Skin of body (tissue), 2 donors: ENCODE data around the gene OGDHL. TPM values are rescaled to one million over a fixed set of nuclear protein-coding genes. Genes with fewer than 3 reads are reported as not detected.
"Not testable (repeated sequence)": the region's sequence is repeated elsewhere in the genome, so short reads cannot be mapped to it uniquely, and the experiment has no call there.

ENCODE experiments used
- DNase-seq: peaks from one replicate; lab custom pipeline; 2025; lab: John Stamatoyannopoulos, UW
- total RNA-seq: library from RNA; depleted of rRNA; stranded (reverse); fragments of >200 nt; gene quantifications from one replicate; pipeline ENCODE4 v1.2.3, GENCODE V29; 2014

The OGDHL gene
- total RNA-seq, 1 donor from 2014 or later: 0.89 TPM

GRCh38 chr10:49740346-49741107, 21.6 kb downstream of the OGDHL start:
- no peak for DNase-seq

GRCh38 chr10:49739426-49739825, 22.7 kb downstream of the OGDHL start:
- DNase-seq: no peak

- no peak for DNase-seq
Observed at GRCh38 chr10:49738616-49739360, 23.3 kb downstream of the OGDHL start.

- no peak for DNase-seq
Observed at GRCh38 chr10:49737474-49738201, 24.5 kb downstream of the OGDHL start.

- DNase-seq: no peak
Observed at GRCh38 chr10:49736564-49737113, 25.5 kb downstream of the OGDHL start.

DNA sequence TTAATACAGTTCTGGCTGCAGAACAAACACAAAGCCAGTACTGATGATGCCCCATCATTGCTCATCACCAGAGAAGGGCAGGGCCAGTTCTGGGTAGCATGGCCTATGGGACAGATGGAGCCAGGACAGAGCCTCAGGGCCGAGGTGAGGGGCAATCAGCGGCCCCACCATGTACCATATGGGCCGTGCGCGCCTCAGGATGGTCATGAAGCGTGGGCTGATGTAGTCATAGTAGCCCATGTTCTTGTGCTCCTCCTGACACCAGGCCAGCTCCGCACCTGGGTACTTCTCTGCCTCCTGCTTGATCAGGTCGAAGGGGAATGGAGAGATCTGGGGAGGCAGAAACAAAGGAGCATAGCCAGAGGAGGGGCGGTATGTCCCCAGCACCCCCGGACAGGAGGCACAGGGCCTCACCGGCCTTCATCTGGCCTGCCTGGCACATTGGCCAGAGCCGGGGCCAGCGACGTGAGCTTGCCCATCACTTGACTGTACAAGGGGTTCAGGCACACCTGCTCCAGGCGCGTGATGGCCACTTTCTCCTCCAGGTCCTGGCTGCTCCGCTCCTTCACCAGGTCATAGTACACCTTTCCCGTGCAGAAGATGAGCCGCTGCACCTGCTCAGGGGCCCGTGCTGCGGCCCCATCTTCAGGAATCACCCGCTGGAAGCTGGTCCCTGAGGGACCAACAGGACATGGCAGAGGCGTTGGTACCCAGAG, 26.1 kb downstream of the OGDHL start:
- no peak for DNase-seq

DNA sequence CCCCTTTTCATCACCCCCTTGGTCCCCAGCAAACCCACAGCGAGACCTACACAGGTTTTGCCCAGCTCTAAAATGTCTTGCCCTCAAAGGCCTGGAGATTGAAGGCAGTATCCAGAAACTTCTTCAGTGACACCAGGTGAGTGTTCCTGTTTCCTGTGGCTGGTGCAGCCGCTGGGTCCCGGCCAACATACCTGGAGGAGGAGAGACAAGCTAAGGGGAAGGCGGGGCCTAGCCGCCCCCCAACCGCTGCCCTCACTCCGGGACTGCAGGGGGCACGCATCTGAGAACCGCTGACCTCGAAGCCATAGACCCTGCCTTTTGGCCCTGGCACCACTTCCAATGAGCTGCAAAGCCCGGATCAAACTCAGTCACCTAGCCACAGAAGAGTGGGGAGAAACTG, 27.0 kb downstream of the OGDHL start:
- DNase-seq: no peak

DNA sequence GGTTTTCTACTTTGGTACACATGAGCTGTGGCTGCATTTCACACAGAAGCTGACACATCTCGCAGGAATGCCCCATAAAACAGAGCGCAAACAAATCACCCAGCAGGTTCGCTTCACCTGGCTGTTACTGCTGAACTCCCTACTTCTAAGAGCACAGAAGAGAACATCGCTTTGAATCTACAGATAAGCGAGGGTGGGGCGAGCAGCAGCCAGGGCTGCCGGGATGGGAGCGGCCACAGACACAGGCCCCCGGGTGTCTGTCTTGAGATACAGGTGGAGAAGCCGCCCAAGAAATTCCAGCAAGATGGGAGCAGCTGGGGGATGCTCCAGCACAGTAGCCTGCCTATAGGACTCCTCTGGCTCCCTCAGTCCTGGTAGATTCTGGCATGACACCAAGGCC, 27.4 kb downstream of the OGDHL start:
- no peak for DNase-seq

- DNase-seq: no peak
Observed at GRCh38 chr10:49733866-49734265, 28.3 kb downstream of the OGDHL start.

- no peak for DNase-seq
Observed at GRCh38 chr10:49726593-49726992, 35.5 kb downstream of the OGDHL start.

DNA sequence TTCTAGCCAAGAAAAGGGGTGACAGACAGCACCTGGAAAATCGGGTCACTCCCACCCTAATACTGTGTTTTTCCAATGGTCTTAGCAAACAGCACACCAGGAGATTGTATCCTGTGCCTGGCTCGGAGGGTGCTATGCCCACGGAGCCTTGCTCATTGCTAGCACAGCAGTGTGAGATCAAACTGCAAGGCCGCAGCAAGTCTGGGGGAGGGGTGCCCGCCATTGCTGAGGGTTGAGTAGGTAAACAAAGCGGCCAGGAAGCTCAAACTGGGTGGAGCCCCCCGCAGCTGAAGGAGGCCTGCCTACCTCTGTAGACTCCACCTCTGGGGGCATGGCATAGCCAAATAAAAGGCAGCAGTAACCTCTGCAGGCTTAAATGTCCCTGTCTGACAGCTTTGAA, 47.0 kb downstream of the OGDHL start:
- not testable (repeated sequence) for DNase-seq

GRCh38 chr10:49713266-49713665, 48.9 kb downstream of the OGDHL start:
- DNase-seq: no peak

DNA sequence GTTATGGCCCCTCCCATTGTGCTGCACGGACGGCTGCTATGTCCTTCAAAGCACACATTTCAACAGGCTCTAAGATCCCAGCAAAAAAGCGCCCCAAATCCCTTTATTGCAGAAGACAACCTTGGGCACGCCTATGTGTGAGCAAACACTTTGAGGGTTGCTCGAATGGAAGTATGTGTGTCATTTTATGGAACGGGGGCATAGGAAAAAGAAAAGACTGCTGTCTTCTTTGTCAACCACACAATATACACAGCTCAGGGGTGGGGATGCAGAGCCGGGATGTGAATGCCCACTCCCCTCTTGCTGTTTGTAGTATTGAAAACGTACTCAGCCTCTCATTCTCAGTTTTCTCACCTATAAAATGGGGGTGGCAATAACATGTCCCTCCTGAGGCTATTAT, 50.6 kb downstream of the OGDHL start:
- DNase-seq: no peak

DNA sequence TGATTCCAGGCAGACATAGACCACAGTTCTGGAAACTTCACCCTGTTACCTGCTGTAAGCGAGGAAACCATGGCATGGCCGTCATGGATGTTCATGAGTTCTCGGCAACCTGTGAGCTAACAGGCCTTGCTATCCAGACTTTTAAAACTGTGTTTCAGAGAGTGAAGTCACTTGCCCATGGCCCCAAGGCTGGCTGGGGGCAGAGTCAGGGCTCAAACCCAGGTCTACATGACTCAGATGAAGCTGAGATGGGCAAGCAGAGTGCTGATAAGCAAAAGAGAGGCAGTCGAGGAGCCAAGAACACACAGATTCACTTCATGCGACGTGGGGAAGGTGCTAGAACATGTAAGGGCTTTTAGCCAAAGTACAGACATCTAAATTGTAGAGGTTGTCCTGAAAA, 51.2 kb downstream of the OGDHL start:
- DNase-seq: no peak

DNA sequence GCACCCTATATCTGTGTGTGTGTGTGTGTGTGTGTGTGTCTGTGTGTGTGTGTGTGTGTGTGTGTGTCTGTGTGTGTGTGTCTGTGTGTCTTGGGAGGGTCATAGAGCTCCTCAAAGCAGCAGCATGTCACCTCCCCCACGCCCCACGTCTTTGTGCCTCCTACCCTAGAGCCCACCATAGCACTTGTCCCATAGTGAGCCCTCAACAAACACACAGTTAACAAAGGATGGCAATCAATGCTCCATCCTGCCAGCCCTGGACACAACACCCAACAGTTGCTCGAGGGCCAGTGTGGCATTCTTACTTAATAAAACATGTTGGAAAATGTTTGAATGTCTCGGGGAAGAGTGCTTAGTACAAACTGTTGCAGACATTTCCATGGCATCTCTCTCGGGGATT, 52.2 kb downstream of the OGDHL start:
- DNase-seq: no peak

GRCh38 chr10:49707585-49707984, 54.5 kb downstream of the OGDHL start:
- no peak for DNase-seq

DNA sequence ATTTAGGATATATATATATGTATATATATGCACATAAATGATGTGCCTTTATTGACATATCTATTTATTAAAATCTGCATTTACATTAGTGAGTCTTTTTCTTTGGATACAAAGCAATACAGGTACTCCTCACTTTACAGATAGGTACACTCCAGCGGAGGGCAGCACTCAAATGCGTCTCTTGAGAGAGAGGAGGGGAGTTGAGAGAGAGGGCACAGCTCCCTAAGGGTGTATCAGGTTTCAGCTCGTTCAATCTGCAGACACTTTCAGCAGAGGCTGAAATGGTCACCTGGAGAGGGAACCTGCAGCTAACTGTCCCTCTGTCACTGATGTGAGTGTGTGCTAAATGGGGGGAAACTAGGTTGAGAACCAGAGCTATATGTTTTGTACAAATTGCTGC, 61.1 kb downstream of the OGDHL start:
- DNase-seq: no peak

- no peak for DNase-seq
Observed at GRCh38 chr10:49700211-49700610, 61.9 kb downstream of the OGDHL start.

- no peak for DNase-seq
Observed at GRCh38 chr10:49698679-49699078, 63.4 kb downstream of the OGDHL start.

- no peak for DNase-seq
Observed at GRCh38 chr10:49696311-49696710, 65.8 kb downstream of the OGDHL start.

- no peak for DNase-seq
Observed at GRCh38 chr10:49694466-49694865, 67.7 kb downstream of the OGDHL start.
